GM18505 (cell line): ENCODE results near the gene BBLN.
"Not testable (repeated sequence)": the region's sequence is repeated elsewhere in the genome, so short reads cannot be mapped to it uniquely, and the experiment has no call there.

Experiments used
- ATAC-seq: cut with Tn5 transposase; IDR thresholded peaks from one replicate; pipeline ENCODE4 v1.9.1; 2021; ENCODE audit not compliant: unreplicated experiment
- POLR2A ChIP-seq: IDR thresholded peaks from 4 replicates; pipeline ENCODE4 v1.6.1; 2011; ENCODE audit warnings: borderline replicate concordance; ENCODE audit not compliant: insufficient read depth, insufficient read length; ENCODE audit errors: extremely low read depth

BBLN gene

GRCh38 chr9:128159784-128160602 is at the start of gene BBLN:
TSS of gene BBLN (plus strand) at chr9:128160265. CDS start at chr9:128160408, 143 bp downstream.
- peak; percentile 70 for ATAC-seq
- peak; percentile 94 for TF ChIP-seq POLR2A

DNA sequence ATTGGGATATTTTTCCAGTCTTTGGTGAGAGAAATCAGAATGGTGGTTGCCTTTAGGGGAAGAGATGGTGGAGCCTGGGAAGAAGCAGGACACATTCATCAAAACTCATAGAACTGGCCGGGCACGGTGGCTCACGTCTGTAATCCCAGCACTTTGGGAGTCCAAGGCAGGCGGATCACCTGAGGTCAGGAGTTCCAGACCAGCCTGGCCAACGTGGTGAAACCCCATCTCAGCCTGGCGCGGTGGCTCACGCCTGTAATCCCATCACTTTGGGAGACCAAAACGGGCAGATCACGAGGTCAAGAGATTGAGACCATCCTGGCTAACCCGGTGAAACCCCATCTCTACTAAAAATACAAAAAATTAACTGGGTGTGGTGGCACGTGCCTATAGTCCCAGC is 48.3 kb upstream of the BBLN start:
- ATAC-seq, result not testable (repeated sequence)

DNA sequence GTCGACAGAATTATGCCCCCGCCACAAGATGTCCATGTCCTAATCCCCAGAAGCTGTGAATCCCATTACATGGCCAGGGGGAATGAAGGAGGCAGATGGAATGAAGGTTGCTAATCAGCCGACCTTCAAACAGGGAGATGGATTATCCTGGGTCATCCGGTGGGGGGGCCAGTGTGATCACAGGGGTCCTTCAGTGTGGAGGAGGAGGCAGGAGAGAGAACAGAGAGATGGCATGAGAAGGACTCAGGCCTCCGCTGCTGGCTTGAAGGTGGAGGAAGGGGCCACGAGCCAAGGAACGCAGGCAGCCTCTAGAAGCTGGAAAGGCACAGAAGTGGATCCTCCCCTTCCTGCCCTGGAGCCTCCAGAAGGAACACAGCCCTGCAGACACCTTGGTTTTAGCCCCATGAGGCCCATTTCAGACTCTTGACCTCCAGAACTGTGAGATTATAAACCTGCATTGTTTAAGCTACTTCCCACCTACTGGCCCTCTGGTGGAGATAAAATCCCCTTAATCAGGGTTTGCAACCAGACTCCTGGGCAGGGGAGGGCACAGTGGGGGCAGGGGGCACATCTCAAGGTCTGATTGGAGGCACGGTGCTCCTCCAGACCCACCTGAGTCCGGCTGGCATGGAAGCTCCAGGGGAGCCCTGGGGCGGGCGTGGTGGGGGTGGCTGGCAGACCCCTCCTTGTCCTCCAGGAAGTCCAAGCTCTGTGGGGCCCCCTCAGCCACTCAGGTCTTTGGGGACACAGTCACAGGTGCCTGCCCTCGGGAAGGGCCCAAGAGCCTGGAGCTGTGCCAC is 46.3 kb upstream of the BBLN start:
- ATAC-seq, result no peak
- TF ChIP-seq POLR2A, result no peak

GRCh38 chr9:128114326-128115186 is 45.5 kb upstream of the BBLN start:
- ATAC-seq, result no peak

GRCh38 chr9:128115187-128116103 is 44.6 kb upstream of the BBLN start:
- no peak for TF ChIP-seq POLR2A
- ATAC-seq, result no peak

More at GRCh38 chr9:128114326-128115186, 45.5 kb upstream of the BBLN start:
- TF ChIP-seq POLR2A, result no peak

DNA sequence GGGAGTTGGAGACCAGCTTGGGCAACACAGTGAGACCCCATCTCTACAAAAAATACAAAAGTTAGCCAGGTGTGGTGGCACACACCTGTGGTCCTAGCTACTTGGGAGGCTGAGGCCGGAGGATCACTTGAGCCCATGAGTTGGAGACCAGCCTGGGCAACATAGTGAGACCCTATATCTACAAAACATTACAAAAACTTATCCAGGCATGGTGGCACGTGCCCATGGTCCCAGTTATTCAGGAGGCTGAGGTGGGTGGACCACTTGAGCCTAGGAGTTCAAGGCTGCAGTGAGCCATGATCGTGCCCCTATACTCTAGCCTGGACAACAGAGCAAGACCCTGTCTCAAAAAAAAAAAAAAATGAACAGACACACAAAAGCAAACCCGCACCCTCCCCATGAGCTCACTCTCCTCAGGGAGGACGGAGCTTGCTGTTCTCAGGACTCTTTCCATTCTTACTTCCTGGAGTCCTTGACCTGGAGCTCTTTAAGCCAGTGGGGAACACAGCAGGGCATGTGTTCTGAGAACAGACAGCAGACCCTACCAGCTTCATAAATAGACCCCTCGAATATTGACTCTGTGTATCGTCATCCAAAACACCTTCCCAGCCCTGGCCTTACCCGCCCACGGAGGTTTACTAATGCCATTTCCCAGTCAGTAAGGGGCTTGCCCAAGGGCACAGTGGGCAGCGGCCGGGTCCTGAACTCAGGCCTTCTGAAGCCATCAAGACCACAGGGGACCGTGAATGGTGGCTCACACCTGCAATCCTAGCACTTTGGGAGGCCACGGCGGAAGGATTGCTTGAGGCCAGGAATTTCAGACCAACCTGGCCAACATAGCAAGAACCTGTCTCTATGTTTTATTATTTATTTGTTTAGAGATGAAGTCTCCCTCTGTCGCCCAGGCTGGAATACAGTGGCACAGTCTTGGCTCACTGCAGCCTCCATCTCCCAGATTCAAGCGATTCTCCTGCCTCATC is 43.7 kb upstream of the BBLN start:
- ATAC-seq, result no peak
- TF ChIP-seq POLR2A, result no peak

DNA sequence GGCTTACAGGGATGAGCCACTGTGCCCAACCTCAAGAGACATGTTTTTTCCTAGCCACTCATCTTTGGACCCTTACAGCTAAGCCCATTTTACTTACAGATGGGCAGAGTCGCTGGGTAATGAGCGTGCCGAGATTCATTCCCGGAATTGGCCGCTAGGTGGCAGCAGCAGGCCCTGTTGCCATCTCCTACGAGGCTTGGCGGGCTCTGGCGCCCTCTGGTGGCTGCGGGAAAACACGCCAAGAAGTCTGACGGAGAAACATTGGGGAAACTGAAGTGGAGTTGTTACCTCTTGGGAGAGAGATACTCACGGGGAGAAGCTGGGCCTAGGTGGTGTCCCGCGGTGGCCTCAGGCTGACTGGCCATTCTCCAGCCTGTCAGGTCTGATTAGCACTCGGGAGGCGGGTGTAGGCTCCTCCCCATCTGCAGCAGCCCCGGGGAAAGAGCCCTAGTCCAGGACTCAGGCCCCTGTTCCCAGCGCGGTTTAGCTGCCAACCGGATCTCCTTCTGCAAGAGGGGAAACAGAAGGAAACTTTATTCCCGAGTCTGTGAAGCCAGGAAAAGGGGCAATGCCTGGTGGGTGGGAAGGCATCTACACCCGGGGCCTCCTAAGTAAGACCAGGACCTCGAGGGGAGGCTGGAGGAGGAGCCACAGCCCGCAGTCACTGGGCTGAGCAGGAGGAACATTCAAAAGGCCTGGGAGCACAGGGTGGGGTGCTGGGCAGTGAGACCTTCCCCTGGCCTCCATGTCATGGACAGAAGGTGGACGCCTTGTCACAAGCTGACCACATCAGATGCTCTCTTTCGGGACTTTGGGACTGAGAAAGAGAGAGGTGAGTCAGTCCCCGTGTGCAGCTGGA is 42.2 kb upstream of the BBLN start:
- no peak for ATAC-seq

GRCh38 chr9:128118472-128118857 is 41.6 kb upstream of the BBLN start:
- no peak for TF ChIP-seq POLR2A
- ATAC-seq, result no peak

More for the DNA sequence above, 42.2 kb upstream of the BBLN start:
- TF ChIP-seq POLR2A, result no peak

- TF ChIP-seq POLR2A, result no peak
- ATAC-seq, result no peak
These were observed 40.9 kb upstream of the BBLN start for GRCh38 chr9:128118971-128119665.

GRCh38 chr9:128120061-128120740 is 39.9 kb upstream of the BBLN start:
- ATAC-seq, result no peak
- no peak for TF ChIP-seq POLR2A
